Gastroesophageal sphincter (tissue), 4 donors: ENCODE measurements around the gene SP140L. TPM values are rescaled to one million over a fixed set of nuclear protein-coding genes. Genes with fewer than 3 reads are reported as not detected.
A peak's percentile ranks its signal among the peaks of the same experiment; 100 is the strongest.

ENCODE experiments used
- ATAC-seq: fragments of 150-250 bp; one replicate; pipeline ENCODE4 v1.9.1; 2016; ENCODE audit warnings: mild to moderate bottlenecking, moderate library complexity
- H3K27ac ChIP-seq, 4 donors: fragments of 200-600 bp; sonication (generic) in 3 of 4; 1 replicate in 3 of 4; 2 replicates in 1 of 4; pipeline ENCODE4 v1.5.1; 2016 to 2019
- H3K27me3 ChIP-seq: fragments of 200-600 bp; sonication (generic); one replicate; pipeline ENCODE4 v1.5.1; 2019
- H3K36me3 ChIP-seq, 2 donors: fragments of 200-600 bp; sonication (generic); one replicate each; pipeline ENCODE4 v1.5.1; 2019; ENCODE audit warnings: control low read depth in 1 of 2
- H3K4me1 ChIP-seq, 3 donors: fragments of 200-600 bp; sonication (generic); 1 replicate in 2 of 3; 2 replicates in 1 of 3; pipeline ENCODE4 v1.5.1; 2016 to 2019; ENCODE audit warnings: control low read depth in 2 of 3
- H3K4me3 ChIP-seq, 2 donors: fragments of 200-600 bp; sonication (generic); one replicate each; pipeline ENCODE4 v1.5.1; 2019; ENCODE audit warnings: mild to moderate bottlenecking in 1 of 2, moderate library complexity in 1 of 2
- H3K9me3 ChIP-seq, 3 donors: fragments of 200-600 bp; sonication (generic); one replicate each; pipeline ENCODE4 v1.5.1; 2017 to 2019; ENCODE audit warnings: control low read depth in 2 of 3
- EP300 ChIP-seq: sonication (generic); formaldehyde crosslinking; IDR thresholded peaks from one replicate; pipeline ENCODE4 v1.6.1; 2017; ENCODE audit warnings: antibody characterized with exemption, mild to moderate bottlenecking
- POLR2A ChIP-seq, 2 donors: fragments of 450-650 bp; IDR thresholded peaks; one replicate each; pipeline ENCODE4 v1.6.1; 2017; ENCODE audit warnings: antibody characterized with exemption in 2 of 2, mild to moderate bottlenecking in 2 of 2, moderate library complexity in 1 of 2
- POLR2AphosphoS5 ChIP-seq: sonication (generic); formaldehyde crosslinking; IDR thresholded peaks from one replicate; pipeline ENCODE4 v1.6.1; 2017; ENCODE audit warnings: antibody characterized with exemption
- WGBS, 2 donors: methylation state at CpG; one replicate each; pipeline ENCODE4 v1.1.5; 2018; ENCODE audit warnings: low coverage in 1 of 2; 5-methylcytosine and 5-hydroxymethylcytosine counted together
- total RNA-seq, 4 donors: library from RNA; depleted of rRNA; stranded (reverse); fragments of >200 nt; gene quantifications; one replicate each; pipeline ENCODE4 v1.1.0, GENCODE V29; 2016
- TF ChIP-seq, protein P1 (sequence below), 4 experiments: fragments of 200-600 bp in 2 of 4; fragments of 450-650 bp in 2 of 4; sonication (generic) in 1 of 4; IDR thresholded peaks; one replicate each; pipeline ENCODE4 v1.5.1; 2017 to 2019; ENCODE audit warnings: antibody characterized with exemption in 4 of 4, mild to moderate bottlenecking in 2 of 4, moderate library complexity in 2 of 4

The SP140L gene
- total RNA-seq, 4 donors from 2014 or later: 6.1 to 11.0 (median 7.6) TPM

DNA sequence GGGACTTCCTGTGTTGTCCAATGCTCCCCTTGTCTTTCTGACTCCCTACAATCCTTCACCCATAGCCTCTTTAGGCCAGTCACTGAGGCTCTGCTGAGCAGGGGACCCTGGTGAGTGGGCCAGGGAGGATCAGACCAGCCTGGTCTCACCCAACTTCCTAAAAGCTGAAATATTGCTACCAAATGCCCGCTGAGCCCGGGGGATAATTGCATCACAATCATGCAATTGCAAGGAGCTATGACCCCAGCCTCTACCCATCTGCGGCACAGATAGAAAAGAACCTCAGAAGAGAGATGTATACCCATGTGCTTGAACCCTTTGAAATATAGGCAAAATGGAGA lies 85.3 kb downstream of the SP140L start:
- Histone ChIP-seq H3K27ac (peak overlapping the region; percentile 62 to 93 (median 90)), H3K9me3 (no peaks in the 10 kb centered on the region), H3K36me3 (no peaks in the 10 kb centered on the region), H3K27me3 (no peaks in the 10 kb centered on the region), H3K4me1 (peaks cover 3 to 56% (median 26%) of the 10 kb centered on the region in 3 donors), H3K4me3 (peak overlapping the region; percentile 53 to 64)
- ATAC-seq: no peak
- WGBS, 2 donors: 73 to 80% methylated on average over 1 to 2 of the region's 3 CpGs
- TF ChIP-seq EP300: no peak
- TF ChIP-seq, protein P1, sequence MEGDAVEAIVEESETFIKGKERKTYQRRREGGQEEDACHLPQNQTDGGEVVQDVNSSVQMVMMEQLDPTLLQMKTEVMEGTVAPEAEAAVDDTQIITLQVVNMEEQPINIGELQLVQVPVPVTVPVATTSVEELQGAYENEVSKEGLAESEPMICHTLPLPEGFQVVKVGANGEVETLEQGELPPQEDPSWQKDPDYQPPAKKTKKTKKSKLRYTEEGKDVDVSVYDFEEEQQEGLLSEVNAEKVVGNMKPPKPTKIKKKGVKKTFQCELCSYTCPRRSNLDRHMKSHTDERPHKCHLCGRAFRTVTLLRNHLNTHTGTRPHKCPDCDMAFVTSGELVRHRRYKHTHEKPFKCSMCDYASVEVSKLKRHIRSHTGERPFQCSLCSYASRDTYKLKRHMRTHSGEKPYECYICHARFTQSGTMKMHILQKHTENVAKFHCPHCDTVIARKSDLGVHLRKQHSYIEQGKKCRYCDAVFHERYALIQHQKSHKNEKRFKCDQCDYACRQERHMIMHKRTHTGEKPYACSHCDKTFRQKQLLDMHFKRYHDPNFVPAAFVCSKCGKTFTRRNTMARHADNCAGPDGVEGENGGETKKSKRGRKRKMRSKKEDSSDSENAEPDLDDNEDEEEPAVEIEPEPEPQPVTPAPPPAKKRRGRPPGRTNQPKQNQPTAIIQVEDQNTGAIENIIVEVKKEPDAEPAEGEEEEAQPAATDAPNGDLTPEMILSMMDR (IDR thresholded peaks at IDR 0.05): no peak
- no peak for TF ChIP-seq POLR2AphosphoS5
- no peak for TF ChIP-seq POLR2A (IDR thresholded peaks at IDR 0.05)

DNA sequence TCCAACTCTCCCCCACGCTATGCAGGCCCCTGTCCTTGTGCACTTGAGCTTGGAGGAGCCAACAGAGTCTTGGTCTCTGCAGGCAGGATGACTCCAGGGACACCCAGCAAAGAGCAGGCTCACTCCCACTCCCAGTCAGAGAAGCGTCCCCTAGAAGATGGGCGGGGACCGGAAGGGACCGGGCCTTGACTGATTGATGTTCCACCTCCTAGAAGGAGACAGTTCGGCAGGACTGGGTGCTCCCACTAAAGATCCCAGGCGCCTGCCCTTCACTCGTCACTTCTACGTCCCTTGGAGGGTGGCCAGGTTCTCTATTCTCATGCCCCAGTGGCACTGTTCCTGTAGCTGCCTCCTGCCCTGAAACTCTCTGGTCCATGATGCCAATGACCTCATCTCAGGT lies 85.9 kb downstream of the SP140L start:
- H3K4me3 ChIP-seq: peak overlapping the region in 1 of 2 donors; percentile 64
- no peaks in the 10 kb centered on the region for H3K27me3 ChIP-seq
- H3K36me3 ChIP-seq: no peaks in the 10 kb centered on the region
- no peak for ATAC-seq
- WGBS, 2 donors: 92% methylated on average over 7 of the region's 9 CpGs; no CpG with 5 or more reads in 1 of the 2 donors
- H3K4me1 ChIP-seq: peaks cover 4 to 59% (median 29%) of the 10 kb centered on the region in 3 donors
- TF ChIP-seq POLR2AphosphoS5: no peak
- no peak for TF ChIP-seq EP300
- TF ChIP-seq, protein P1 (IDR thresholded peaks at IDR 0.05): no peak
- TF ChIP-seq POLR2A (IDR thresholded peaks at IDR 0.05): no peak
- no peak overlapping the region for H3K27ac ChIP-seq
- H3K9me3 ChIP-seq: no peaks in the 10 kb centered on the region

DNA sequence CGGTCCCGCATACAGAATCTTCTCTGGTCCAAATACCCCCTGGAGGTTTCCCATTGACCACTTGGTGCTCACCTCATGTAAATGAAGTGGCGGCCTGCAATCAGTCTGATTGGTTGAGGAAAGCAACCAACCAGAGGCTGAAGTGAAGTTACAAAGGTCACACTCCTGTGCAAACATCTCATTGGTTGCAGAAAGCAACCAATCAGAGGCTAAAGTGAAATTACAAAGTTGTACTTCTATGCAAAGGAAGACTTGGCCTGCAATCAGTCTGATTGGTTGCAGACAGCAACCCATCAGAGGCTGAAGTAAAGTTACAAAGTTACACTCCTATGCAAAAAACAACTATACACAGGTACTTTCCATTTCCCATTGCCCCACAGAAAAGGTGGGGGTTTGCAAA lies 86.5 kb downstream of the SP140L start:
- no peak for ATAC-seq
- Histone ChIP-seq H3K9me3 (no peaks in the 10 kb centered on the region), H3K4me3 (no peak overlapping the region), H3K27ac (no peak overlapping the region), H3K27me3 (no peaks in the 10 kb centered on the region), H3K36me3 (no peaks in the 10 kb centered on the region), H3K4me1 (peaks cover 4 to 61% (median 25%) of the 10 kb centered on the region in 3 donors)
- no peak for TF ChIP-seq POLR2AphosphoS5
- no peak for TF ChIP-seq POLR2A (IDR thresholded peaks at IDR 0.05)
- TF ChIP-seq EP300: no peak
- TF ChIP-seq, protein P1 (IDR thresholded peaks at IDR 0.05): no peak
- 67 to 100% methylated on average over 1 to 3 of the region's 3 CpGs for WGBS, 2 donors

DNA sequence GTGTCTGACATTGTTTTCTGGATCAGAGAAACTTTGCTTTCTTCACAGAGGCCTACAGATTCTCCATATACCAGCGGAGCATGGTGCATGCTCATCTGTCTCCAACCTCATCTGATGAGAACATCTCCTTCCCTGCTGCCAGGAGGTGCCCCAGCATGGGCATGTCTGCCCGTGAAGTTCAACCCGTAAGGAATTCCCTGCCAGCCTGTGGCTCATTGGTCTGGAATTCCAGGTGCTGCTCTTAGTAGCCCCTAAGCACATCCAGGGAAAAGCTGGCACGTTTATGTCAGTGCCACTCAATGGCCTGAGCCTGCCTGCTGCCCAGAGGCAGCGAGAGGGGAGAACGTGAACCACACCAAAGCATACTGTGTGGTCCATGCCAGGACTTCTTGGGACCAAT lies 87.3 kb downstream of the SP140L start:
- WGBS, 2 donors: 89 to 100% methylated on average over 2 to 3 of the region's 6 CpGs
- Histone ChIP-seq H3K36me3 (no peaks in the 10 kb centered on the region), H3K4me1 (peaks cover 4 to 61% (median 18%) of the 10 kb centered on the region in 3 donors)

More for the DNA sequence above, 87.3 kb downstream of the SP140L start:
- no peaks in the 10 kb centered on the region for H3K27me3 ChIP-seq
- H3K27ac ChIP-seq: peak overlapping the region in 1 of 4 donors; percentile 35
- no peaks in the 10 kb centered on the region for H3K9me3 ChIP-seq
- no peak overlapping the region for H3K4me3 ChIP-seq
- TF ChIP-seq POLR2A (IDR thresholded peaks at IDR 0.05): no peak
- TF ChIP-seq POLR2AphosphoS5: no peak
- TF ChIP-seq EP300: no peak
- TF ChIP-seq, protein P1 (IDR thresholded peaks at IDR 0.05): no peak
- ATAC-seq: no peak
